ENCODE results near the gene PSMD13. TPM values are rescaled to one million over a fixed set of nuclear protein-coding genes. Genes with fewer than 3 reads are reported as not detected.

PSMD13 gene
- total RNA-seq, 4 donors from 2014 or later = 64.7 to 111 (median 77.7) TPM

DNA sequence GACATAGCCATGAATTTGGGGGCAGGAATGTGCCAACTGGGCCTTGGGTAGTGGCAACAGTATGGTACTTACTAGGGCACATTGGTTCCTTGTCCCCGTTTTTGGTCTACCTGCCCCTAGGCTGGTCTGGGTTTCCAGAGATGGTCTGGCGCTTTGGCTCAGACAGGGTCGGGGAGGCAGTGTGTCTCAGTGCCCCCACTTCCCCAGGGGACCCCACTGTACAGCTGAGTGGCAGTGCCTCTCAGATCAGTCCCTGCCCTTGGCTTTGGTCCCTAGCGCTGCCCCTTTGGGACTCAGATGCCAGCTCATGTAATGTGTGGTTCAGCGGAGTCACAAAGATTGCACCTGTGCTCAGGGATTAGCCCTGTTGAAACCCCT, 26.0 kb upstream of the PSMD13 start:
- no peak for DNase-seq
- Histone ChIP-seq H3K4me1 (peaks cover 18 to 22% of the 10 kb centered on the region in 2 donors), H3K9me3 (no peaks in the 10 kb centered on the region), H3K27me3 (no peaks in the 10 kb centered on the region), H3K27ac (no peak overlapping the region), H3K4me3 (replicated peaks in 1 of 3) (no peak overlapping the region), H3K36me3 (peaks cover 46 to 52% of the 10 kb centered on the region in 2 donors)
- intact Hi-C loops (cut with DNase I) = no loop called here
- 94 to 96% methylated on average over 5 of the region's 5 CpGs for WGBS, 2 donors
- TF ChIP-seq, protein P1, sequence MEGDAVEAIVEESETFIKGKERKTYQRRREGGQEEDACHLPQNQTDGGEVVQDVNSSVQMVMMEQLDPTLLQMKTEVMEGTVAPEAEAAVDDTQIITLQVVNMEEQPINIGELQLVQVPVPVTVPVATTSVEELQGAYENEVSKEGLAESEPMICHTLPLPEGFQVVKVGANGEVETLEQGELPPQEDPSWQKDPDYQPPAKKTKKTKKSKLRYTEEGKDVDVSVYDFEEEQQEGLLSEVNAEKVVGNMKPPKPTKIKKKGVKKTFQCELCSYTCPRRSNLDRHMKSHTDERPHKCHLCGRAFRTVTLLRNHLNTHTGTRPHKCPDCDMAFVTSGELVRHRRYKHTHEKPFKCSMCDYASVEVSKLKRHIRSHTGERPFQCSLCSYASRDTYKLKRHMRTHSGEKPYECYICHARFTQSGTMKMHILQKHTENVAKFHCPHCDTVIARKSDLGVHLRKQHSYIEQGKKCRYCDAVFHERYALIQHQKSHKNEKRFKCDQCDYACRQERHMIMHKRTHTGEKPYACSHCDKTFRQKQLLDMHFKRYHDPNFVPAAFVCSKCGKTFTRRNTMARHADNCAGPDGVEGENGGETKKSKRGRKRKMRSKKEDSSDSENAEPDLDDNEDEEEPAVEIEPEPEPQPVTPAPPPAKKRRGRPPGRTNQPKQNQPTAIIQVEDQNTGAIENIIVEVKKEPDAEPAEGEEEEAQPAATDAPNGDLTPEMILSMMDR (IDR thresholded peaks at IDR 0.05) = no peak
- no peak for TF ChIP-seq POLR2A (IDR thresholded peaks at IDR 0.05)

GRCh38 chr11:211295-211694, 25.5 kb upstream of the PSMD13 start:
- Histone ChIP-seq H3K27ac (no peak overlapping the region), H3K9me3 (no peaks in the 10 kb centered on the region), H3K4me1 (peaks cover 13 to 17% of the 10 kb centered on the region in 2 donors), H3K4me3 (replicated peaks in 1 of 3) (no peak overlapping the region), H3K36me3 (peaks cover 46 to 55% of the 10 kb centered on the region in 2 donors), H3K27me3 (no peaks in the 10 kb centered on the region)
- TF ChIP-seq, protein P1 (IDR thresholded peaks at IDR 0.05) = no peak
- no peak for TF ChIP-seq POLR2A (IDR thresholded peaks at IDR 0.05)
- no peak for DNase-seq
- intact Hi-C loops (cut with DNase I) = no loop called here
- 72 to 83% methylated on average over 4 to 5 of the region's 5 CpGs for WGBS, 2 donors

DNA sequence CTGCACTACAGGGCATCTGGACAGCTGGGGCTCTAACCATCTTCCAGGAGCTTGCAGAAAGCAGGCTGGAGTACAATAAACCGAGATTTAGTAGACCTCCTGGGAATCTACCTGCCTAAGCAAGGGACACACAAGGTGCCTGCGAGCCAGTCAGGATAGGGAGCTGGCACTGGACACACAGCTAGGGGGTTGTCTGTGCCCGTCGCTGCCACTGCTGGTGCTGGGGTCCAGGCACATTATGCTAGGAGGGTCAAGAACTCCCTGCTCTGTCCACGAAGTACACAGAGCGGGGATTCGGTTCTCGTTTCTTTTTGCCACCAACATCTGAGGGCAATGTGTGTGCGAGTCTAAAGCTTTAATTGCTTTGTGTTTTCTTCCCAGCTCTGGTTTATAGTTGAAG, 25.0 kb upstream of the PSMD13 start:
- WGBS, 2 donors = 92 to 93% methylated on average over 9 of the region's 9 CpGs
- H3K27ac ChIP-seq = no peak overlapping the region
- DNase-seq = no peak

GRCh38 chr11:212150-213100, 24.4 kb upstream of the PSMD13 start:
- no peak overlapping the region for H3K4me3 ChIP-seq (replicated peaks in 1 of 3)
- no peak overlapping the region for H3K27ac ChIP-seq
- peaks cover 46 to 55% of the 10 kb centered on the region in 2 donors for H3K36me3 ChIP-seq
- WGBS, 2 donors = 93 to 95% methylated on average over 13 to 14 of the region's 17 CpGs
- H3K27me3 ChIP-seq = no peaks in the 10 kb centered on the region
- peaks cover 12 to 17% of the 10 kb centered on the region in 2 donors for H3K4me1 ChIP-seq
- DNase-seq = no peak
- no peaks in the 10 kb centered on the region for H3K9me3 ChIP-seq
- intact Hi-C loops (cut with DNase I) = no loop called here
- TF ChIP-seq, protein P1 (IDR thresholded peaks at IDR 0.05) = no peak
- no peak for TF ChIP-seq POLR2A (IDR thresholded peaks at IDR 0.05)

More for the DNA sequence above, 25.0 kb upstream of the PSMD13 start:
- Histone ChIP-seq H3K4me1 (peaks cover 12 to 17% of the 10 kb centered on the region in 2 donors), H3K36me3 (peaks cover 46 to 55% of the 10 kb centered on the region in 2 donors), H3K27me3 (no peaks in the 10 kb centered on the region), H3K9me3 (no peaks in the 10 kb centered on the region), H3K4me3 (replicated peaks in 1 of 3) (no peak overlapping the region)
- no peak for TF ChIP-seq POLR2A (IDR thresholded peaks at IDR 0.05)
- intact Hi-C loops (cut with DNase I) = no loop called here

- TF ChIP-seq, protein P1 (IDR thresholded peaks at IDR 0.05) = no peak
- TF ChIP-seq POLR2A (IDR thresholded peaks at IDR 0.05) = no peak
- Histone ChIP-seq H3K4me3 (replicated peaks in 1 of 3) (no peak overlapping the region), H3K4me1 (peaks cover 12 to 17% of the 10 kb centered on the region in 2 donors), H3K9me3 (no peaks in the 10 kb centered on the region), H3K36me3 (peaks cover 46 to 55% of the 10 kb centered on the region in 2 donors), H3K27ac (no peak overlapping the region), H3K27me3 (no peaks in the 10 kb centered on the region)
- 79 to 93% methylated on average over 4 of the region's 4 CpGs for WGBS, 2 donors
- intact Hi-C loops (cut with DNase I) = no loop called here
- no peak for DNase-seq
These were observed 23.7 kb upstream of the PSMD13 start for GRCh38 chr11:213111-213510.
